Colonic mucosa (tissue), 4 donors: Measurements from ENCODE around the gene EIF4H. TPM values are rescaled to one million over a fixed set of nuclear protein-coding genes. Genes with fewer than 3 reads are reported as not detected.
"Not testable (repeated sequence)": the region's sequence is repeated elsewhere in the genome, so short reads cannot be mapped to it uniquely, and the experiment has no call there.

Experiments
- DNase-seq: peaks from one replicate; pipeline ENCODE4 v3.0.0-alpha.2; 2020
- H3K27ac ChIP-seq: fragments of 200-600 bp; one replicate; pipeline ENCODE4 v1.8.0; 2021
- H3K27me3 ChIP-seq: fragments of 200-600 bp; one replicate; pipeline ENCODE4 v1.8.0; 2021
- H3K36me3 ChIP-seq: fragments of 200-600 bp; one replicate; pipeline ENCODE4 v1.8.0; 2021
- H3K4me1 ChIP-seq: fragments of 200-600 bp; one replicate; pipeline ENCODE4 v1.8.0; 2021; ENCODE audit warnings: mild to moderate bottlenecking
- H3K4me3 ChIP-seq: fragments of 200-600 bp; one replicate; pipeline ENCODE4 v1.8.0; 2021
- H3K9ac ChIP-seq, 2 donors: one replicate each; pipeline ENCODE4 v1.7.0; 2013; ENCODE audit warnings: control low read depth in 2 of 2, low read depth in 2 of 2, low read length in 2 of 2
- H3K9me3 ChIP-seq: fragments of 200-600 bp; one replicate; pipeline ENCODE4 v1.8.0; 2021
- intact Hi-C: fragments of 100-400 bp; cut with DNase I; formaldehyde crosslinking; loops from one replicate; pipeline ENCODE4 v1.14.1; 2022
- total RNA-seq, 2 donors: library from RNA; stranded (reverse); fragmentation: NEBNext Ultra II Directional in 1 of 2; extraction: Animal tissue kit (Norgen Biotek cat#: 25700) in 1 of 2; gene quantifications; one replicate each; pipeline ENCODE4 v1.2.1, GENCODE V29; 2021
- TF ChIP-seq, protein P1 (sequence below): fragments of 200-600 bp; IDR thresholded peaks from one replicate; pipeline ENCODE4 v1.8.0; 2022; ENCODE audit warnings: antibody characterized with exemption, mild to moderate bottlenecking
- donor health status: healthy.
- donor health status: DM: no; HTN: no; CAD: no.
- donor health status: DM: no; HTN: no; CAD: no.

The EIF4H gene
- total RNA-seq, 2 donors from 2014 or later, result 297 to 302 TPM

DNA sequence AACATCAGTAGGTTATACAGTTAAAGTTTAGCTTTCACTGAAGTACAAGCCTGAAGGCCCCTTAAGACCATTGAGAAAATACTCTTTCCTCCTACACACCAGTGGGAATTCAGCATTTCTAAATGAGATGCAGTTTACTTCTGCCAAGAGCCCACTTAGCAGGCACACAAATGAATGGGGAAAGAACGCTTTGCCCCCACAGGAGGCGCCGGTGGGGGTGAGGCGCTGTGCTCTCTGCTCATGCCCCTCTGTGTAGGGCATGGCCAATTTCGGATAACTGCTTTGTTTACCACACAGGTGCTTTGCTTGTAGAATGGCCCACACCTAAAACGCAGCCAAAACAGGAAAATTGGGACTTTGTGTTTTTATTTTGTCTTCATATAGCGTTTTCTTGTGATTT is 19.8 kb downstream of the EIF4H start:
- peaks cover 23% of the 10 kb centered on the region for H3K36me3 ChIP-seq
- TF ChIP-seq, protein P1, sequence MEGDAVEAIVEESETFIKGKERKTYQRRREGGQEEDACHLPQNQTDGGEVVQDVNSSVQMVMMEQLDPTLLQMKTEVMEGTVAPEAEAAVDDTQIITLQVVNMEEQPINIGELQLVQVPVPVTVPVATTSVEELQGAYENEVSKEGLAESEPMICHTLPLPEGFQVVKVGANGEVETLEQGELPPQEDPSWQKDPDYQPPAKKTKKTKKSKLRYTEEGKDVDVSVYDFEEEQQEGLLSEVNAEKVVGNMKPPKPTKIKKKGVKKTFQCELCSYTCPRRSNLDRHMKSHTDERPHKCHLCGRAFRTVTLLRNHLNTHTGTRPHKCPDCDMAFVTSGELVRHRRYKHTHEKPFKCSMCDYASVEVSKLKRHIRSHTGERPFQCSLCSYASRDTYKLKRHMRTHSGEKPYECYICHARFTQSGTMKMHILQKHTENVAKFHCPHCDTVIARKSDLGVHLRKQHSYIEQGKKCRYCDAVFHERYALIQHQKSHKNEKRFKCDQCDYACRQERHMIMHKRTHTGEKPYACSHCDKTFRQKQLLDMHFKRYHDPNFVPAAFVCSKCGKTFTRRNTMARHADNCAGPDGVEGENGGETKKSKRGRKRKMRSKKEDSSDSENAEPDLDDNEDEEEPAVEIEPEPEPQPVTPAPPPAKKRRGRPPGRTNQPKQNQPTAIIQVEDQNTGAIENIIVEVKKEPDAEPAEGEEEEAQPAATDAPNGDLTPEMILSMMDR, result no peak
- intact Hi-C loops, result no loop called here
- no peaks in the 10 kb centered on the region for H3K9me3 ChIP-seq
- H3K27me3 ChIP-seq, result no peaks in the 10 kb centered on the region
- no peak overlapping the region for H3K9ac ChIP-seq
- DNase-seq, result no peak
- no peaks in the 10 kb centered on the region for H3K4me1 ChIP-seq
- H3K4me3 ChIP-seq, result no peak overlapping the region
- no peak overlapping the region for H3K27ac ChIP-seq

DNA sequence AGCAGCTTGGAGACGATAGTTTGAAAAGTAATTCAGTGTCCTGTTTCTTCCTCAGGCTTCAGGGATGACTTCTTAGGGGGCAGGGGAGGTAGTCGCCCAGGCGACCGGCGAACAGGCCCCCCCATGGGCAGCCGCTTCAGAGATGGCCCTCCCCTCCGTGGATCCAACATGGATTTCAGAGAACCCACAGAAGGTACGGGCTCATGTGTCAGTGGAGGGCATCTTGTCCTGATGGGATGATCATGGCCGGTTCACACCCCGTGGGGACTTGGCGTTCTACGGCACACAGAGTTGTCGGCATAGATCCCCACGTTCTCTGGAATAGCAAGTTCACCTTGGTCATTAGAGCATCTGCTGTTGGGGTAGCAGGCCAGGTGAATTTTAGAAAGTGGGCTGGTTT is 20.5 kb downstream of the EIF4H start:
- no peak for DNase-seq
- H3K27ac ChIP-seq, result no peak overlapping the region
- TF ChIP-seq, protein P1, result no peak
- no peaks in the 10 kb centered on the region for H3K27me3 ChIP-seq
- no peak overlapping the region for H3K4me3 ChIP-seq
- H3K9ac ChIP-seq, result no peak overlapping the region
- intact Hi-C loops, result no loop called here
- no peaks in the 10 kb centered on the region for H3K9me3 ChIP-seq
- no peaks in the 10 kb centered on the region for H3K4me1 ChIP-seq
- H3K36me3 ChIP-seq, result peaks cover 15% of the 10 kb centered on the region

DNA sequence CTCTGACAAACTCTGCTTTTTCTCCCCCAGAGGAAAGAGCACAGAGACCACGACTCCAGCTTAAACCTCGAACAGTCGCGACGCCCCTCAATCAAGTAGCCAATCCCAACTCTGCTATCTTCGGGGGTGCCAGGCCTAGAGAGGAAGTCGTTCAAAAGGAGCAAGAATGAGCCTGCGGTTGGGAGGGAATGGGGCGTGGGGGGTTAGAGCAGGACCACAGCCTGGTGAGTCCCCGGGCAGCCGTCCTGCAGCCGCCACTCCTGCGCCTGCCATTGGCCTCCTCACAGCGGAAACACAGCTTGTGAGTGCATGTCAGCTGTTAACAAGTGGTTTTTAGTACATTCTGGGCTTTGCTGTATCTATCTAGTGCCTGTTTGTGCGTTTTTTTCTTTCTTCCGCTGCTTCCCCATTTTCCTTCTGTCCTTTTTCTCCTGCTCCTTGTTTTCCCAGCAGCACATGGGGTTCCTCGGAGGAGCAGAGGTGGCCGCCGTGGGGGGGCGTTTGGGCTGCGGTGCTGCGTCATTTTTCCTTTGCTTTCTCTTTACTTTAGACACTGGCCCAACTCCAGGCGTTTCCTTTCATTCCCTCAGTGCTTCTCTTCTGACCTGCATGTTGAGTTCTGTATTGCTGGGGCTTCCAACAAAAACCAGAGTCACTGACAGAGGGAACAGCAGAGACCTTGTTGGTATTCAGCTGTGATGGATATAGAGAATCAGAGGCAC is 21.1 kb downstream of the EIF4H start:
- H3K9ac ChIP-seq, H3K27ac ChIP-seq, H3K9me3 ChIP-seq, H3K36me3 ChIP-seq, H3K27me3 ChIP-seq, H3K4me1 ChIP-seq, DNase-seq, H3K4me3 ChIP-seq, intact Hi-C loops: not testable (repeated sequence)

DNA sequence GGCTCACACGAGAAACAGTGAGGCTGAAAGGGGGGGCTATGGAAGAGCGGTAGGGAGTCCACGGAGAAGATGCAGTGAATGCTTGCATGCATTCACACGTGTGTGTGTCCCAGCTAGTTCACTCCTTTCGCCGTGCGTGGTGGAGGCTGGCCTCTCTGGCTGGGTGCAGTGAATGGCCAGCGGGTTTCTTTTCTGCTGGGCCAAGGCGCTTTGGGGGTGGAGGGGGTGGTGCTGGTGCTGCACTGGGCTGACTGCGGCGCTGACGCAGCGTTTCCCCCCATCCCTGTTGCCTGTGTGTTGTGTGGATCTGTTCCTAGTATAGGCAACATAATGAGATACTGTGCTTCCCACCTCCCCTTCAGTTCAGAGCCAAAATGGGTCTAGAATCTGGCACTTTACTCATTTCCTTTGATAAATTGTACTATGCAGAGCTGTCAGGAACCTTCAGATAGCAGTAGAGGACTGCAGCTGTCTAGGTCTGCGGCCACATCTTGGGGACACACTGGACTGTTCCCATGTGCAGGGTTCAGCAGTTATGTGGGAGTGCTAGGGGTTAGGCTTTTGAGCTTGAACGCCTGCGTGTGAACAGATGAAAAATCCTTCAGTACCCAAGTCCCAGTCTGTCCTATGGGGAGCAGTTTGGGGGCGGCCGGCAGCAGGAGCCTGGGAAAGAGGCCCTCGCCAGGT is 22.0 kb downstream of the EIF4H start:
- H3K36me3 ChIP-seq, DNase-seq, H3K9me3 ChIP-seq, H3K4me3 ChIP-seq, intact Hi-C loops, H3K9ac ChIP-seq, H3K27ac ChIP-seq, H3K4me1 ChIP-seq, H3K27me3 ChIP-seq: not testable (repeated sequence)

DNA sequence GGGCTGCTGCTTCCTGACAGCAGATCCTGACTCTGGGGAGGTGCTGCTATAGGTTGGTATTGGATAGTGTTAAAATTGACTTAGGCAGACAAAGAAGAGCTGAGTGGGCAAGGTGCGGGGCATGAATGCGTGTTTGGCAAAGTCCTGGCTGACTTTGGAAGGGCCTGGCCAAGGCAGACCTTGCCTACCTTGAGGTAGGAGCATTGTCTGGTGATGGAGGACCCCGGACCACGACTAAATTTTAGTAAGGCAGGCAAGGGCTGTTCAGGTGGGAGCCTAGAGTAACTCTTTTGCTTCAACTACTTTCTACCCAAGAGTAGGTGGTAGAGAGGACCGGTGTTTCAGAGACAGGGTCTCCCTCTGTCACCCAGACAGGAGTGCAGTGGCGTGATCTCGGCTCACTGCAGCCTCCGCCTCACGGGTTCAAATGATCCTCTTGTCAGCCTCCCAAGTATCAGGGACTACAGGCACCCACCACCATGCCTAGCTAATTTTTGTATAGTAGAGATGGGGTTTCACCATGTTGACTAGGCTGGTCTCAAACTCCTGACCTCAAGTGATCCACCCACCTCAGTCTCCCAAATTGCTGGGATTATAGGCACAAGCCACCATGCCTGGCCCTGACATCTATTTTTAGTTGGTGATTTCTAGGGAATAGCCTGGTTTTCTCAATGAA is 23.4 kb downstream of the EIF4H start:
- intact Hi-C loops, result no loop called here
- DNase-seq, result no peak
- H3K36me3 ChIP-seq, result no peaks in the 10 kb centered on the region

More for the DNA sequence above, 23.4 kb downstream of the EIF4H start:
- no peak overlapping the region for H3K9ac ChIP-seq
- H3K27ac ChIP-seq, result no peak overlapping the region
- H3K4me1 ChIP-seq, result no peaks in the 10 kb centered on the region
- no peaks in the 10 kb centered on the region for H3K9me3 ChIP-seq
- H3K27me3 ChIP-seq, result no peaks in the 10 kb centered on the region
- TF ChIP-seq, protein P1, result no peak
- H3K4me3 ChIP-seq, result no peak overlapping the region
